Kidney epithelial cell (primary cell): ENCODE results near the gene FERMT1. TPM values are rescaled to one million over a fixed set of nuclear protein-coding genes. Genes with fewer than 3 reads are reported as not detected.

Experiments
- DNase-seq: peaks from one replicate; pipeline ENCODE4 v3.0.0-alpha.2; 2010; ENCODE audit warnings: low read depth
- H3K27me3 ChIP-seq: 2 replicates; pipeline ENCODE4 v1.6.0; 2011; ENCODE audit warnings: low read length; ENCODE audit not compliant: control insufficient read depth, insufficient read depth
- H3K36me3 ChIP-seq: 2 replicates; pipeline ENCODE4 v1.5.1; 2011; ENCODE audit warnings: low read length; ENCODE audit not compliant: control insufficient read depth, insufficient read depth
- H3K4me3 ChIP-seq: 2 replicates; pipeline ENCODE4 v1.5.1; 2011; ENCODE audit warnings: low read depth, mild to moderate bottlenecking, control low read depth, low read length
- total RNA-seq: library from RNA; depleted of rRNA; stranded (reverse); fragments of >200 nt; gene quantifications from 2 replicates; pipeline ENCODE4 v1.2.3, GENCODE V29; 2015
- TF ChIP-seq, protein P1 (sequence below): IDR thresholded peaks from 2 replicates; pipeline ENCODE4 v1.5.1; 2011; ENCODE audit warnings: mild to moderate bottlenecking, moderate library complexity, low read length, control low read depth, inconsistent platforms; ENCODE audit not compliant: insufficient read depth, poor library complexity, severe bottlenecking

The FERMT1 gene
- total RNA-seq, 1 donor from 2014 or later: 22.1 TPM

- TF ChIP-seq, protein P1, sequence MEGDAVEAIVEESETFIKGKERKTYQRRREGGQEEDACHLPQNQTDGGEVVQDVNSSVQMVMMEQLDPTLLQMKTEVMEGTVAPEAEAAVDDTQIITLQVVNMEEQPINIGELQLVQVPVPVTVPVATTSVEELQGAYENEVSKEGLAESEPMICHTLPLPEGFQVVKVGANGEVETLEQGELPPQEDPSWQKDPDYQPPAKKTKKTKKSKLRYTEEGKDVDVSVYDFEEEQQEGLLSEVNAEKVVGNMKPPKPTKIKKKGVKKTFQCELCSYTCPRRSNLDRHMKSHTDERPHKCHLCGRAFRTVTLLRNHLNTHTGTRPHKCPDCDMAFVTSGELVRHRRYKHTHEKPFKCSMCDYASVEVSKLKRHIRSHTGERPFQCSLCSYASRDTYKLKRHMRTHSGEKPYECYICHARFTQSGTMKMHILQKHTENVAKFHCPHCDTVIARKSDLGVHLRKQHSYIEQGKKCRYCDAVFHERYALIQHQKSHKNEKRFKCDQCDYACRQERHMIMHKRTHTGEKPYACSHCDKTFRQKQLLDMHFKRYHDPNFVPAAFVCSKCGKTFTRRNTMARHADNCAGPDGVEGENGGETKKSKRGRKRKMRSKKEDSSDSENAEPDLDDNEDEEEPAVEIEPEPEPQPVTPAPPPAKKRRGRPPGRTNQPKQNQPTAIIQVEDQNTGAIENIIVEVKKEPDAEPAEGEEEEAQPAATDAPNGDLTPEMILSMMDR: no peak
- H3K27me3 ChIP-seq: no peaks in the 10 kb centered on the region
- DNase-seq: no peak
- peaks cover 2% of the 10 kb centered on the region for H3K36me3 ChIP-seq
- no peak overlapping the region for H3K4me3 ChIP-seq
Measured at GRCh38 chr20:6101346-6101745, 21.5 kb downstream of the FERMT1 start.

DNA sequence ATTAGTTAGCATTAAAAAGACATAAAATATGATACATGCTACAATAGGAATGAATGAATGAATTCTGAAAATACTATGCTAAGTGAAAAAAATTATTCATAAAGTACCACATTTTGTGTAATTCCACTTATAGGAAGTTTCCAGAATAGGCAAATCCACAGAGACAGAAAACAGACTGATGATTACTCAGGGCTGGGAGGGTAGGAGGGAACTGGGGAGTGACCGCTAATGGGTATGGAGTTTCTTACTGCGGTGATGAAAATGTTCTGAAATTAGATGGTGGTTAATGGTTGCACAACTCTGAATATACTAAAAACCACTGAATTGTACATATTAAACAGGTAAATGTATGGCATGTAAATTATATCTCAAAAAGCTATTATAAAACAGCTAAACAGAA is 22.6 kb downstream of the FERMT1 start:
- Histone ChIP-seq H3K4me3 (no peak overlapping the region), H3K36me3 (no peaks in the 10 kb centered on the region), H3K27me3 (no peaks in the 10 kb centered on the region)
- DNase-seq: no peak
- TF ChIP-seq, protein P1: no peak

DNA sequence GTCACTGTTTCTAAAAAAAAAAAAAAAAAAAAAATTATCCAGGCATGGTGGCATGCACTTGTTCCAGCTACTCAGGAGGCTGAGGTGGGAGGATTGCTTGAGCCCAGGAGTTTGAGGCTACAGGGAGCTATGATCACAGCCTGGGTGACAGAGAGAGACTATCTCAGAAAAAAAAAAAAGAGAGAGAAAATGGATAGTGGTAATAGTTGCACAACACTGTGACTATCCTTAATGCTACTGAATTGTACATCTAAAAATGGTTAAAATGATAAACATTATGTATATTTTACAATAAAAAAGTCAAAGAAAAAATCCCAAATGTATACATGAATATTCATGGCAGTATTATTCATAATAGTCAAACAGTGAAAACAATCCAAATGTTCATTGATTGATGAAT is 23.0 kb downstream of the FERMT1 start:
- no peak for DNase-seq
- TF ChIP-seq, protein P1: no peak
- Histone ChIP-seq H3K4me3 (no peak overlapping the region), H3K27me3 (no peaks in the 10 kb centered on the region), H3K36me3 (no peaks in the 10 kb centered on the region)

DNA sequence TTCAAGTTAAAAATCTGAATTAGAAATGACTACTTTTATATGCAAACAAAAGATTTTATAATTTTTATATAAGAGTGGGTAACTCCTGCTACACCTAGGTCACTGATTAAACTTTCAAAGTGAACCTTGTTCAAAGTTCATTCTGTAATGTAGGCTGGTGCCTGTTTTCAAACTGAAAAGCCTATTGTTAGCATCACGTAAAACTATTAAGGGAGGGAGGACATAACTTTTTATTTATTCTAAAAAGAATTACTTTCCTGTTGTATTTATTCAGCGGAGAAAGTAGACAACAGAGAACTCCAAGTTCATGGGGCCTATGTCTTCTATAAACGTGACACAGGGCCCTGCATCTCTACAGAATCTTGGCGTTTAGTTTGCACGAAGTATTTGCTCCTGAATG is 27.4 kb downstream of the FERMT1 start:
- DNase-seq: no peak
- Histone ChIP-seq H3K27me3 (no peaks in the 10 kb centered on the region), H3K4me3 (no peak overlapping the region), H3K36me3 (no peaks in the 10 kb centered on the region)
- TF ChIP-seq, protein P1: no peak

- Histone ChIP-seq H3K4me3 (no peak overlapping the region), H3K36me3 (no peaks in the 10 kb centered on the region), H3K27me3 (no peaks in the 10 kb centered on the region)
- TF ChIP-seq, protein P1: no peak
- DNase-seq: no peak
Measured at GRCh38 chr20:6094565-6094964, 28.3 kb downstream of the FERMT1 start.

DNA sequence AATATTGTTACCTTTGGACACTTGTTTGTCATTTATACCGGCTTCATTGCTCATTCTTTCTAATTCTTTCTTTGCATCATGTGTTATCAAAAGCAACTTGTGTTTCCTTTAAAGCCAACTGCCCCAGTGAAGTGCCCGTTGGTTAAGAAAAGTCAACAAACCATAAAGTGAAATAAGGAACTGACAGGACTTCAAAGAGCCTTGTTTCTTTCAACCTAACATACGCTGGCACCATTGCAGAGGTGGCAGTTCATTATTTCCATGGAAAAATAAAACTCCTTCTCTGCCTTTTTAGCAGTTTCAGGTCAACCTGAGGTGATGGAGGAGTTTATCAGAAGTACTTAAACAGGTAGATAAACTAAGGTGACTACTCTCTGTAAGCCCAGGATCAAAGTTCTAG is 28.8 kb downstream of the FERMT1 start:
- no peak for DNase-seq
- TF ChIP-seq, protein P1: no peak
- Histone ChIP-seq H3K27me3 (no peaks in the 10 kb centered on the region), H3K4me3 (no peak overlapping the region), H3K36me3 (no peaks in the 10 kb centered on the region)
